Panc1 (cell line): Measurements from ENCODE around the gene TSPAN31. TPM values are rescaled to one million over a fixed set of nuclear protein-coding genes. Genes with fewer than 3 reads are reported as not detected.

Experiments
- ATAC-seq: fragments of 200-7000 bp; cut with Tn5 transposase; 2 replicates; pipeline ENCODE4 v1.9.1; 2020; ENCODE audit warnings: mild to moderate bottlenecking, moderate library complexity
- BruUV-seq: library from RNA; stranded (reverse); fragments of 400-500 nt; replicated peaks from 2 replicates; lab custom pipeline; 2021; lab: Mats Ljungman, UMichigan
- CTCF ChIA-PET: fragments of 300-600 bp; sonication (Branson Sonifier 250); formaldehyde crosslinking; loops from one replicate; lab custom pipeline; 2022; ENCODE audit warnings: antibody characterized with exemption; lab: Charles Lee
- POLR2A ChIA-PET: fragments of 300-600 bp; sonication (Branson Sonifier 250); formaldehyde crosslinking; loops from one replicate; lab custom pipeline; 2022; ENCODE audit warnings: antibody characterized with exemption; lab: Charles Lee
- DNase-seq: peaks from one replicate; pipeline ENCODE4 v3.0.0-alpha.2; 2010; ENCODE audit warnings: low read depth, low spot score
- H3K27ac ChIP-seq: 2 replicates; pipeline ENCODE4 v1.5.1; 2011; ENCODE audit warnings: mild to moderate bottlenecking, low read length, inconsistent platforms
- H3K27me3 ChIP-seq: fragments of 200-500 bp; sonication (Bioruptor generic); 2 replicates; pipeline ENCODE4 v1.6.0; 2014; ENCODE audit warnings: low read length, inconsistent platforms; ENCODE audit not compliant: control insufficient read depth, insufficient read depth
- H3K36me3 ChIP-seq: fragments of 200-500 bp; sonication (Bioruptor generic); 2 replicates; pipeline ENCODE4 v1.5.1; 2014; ENCODE audit warnings: inconsistent platforms, mild to moderate bottlenecking, low read length, moderate library complexity; ENCODE audit not compliant: control insufficient read depth, insufficient read depth
- H3K4me1 ChIP-seq: 2 replicates; pipeline ENCODE4 v1.5.1; 2011; ENCODE audit warnings: inconsistent platforms, mild to moderate bottlenecking, low read length, moderate library complexity; ENCODE audit not compliant: control insufficient read depth, insufficient read depth
- H3K4me3 ChIP-seq, 2 experiments: 2 replicates each; pipeline ENCODE4 v1.5.1; 2011 to 2012; ENCODE audit warnings: low read depth in 2 of 2, low read length in 2 of 2, mild to moderate bottlenecking in 2 of 2, inconsistent platforms in 1 of 2, moderate library complexity in 1 of 2
- H3K9me3 ChIP-seq: fragments of 200-500 bp; sonication (Bioruptor generic); 2 replicates; pipeline ENCODE4 v1.5.1; 2014; ENCODE audit warnings: low read depth, mild to moderate bottlenecking, inconsistent platforms, low read length, moderate library complexity; ENCODE audit not compliant: control insufficient read depth, insufficient read depth
- CTCF ChIP-seq: fragments of 450-650 bp; IDR thresholded peaks from 2 replicates; pipeline ENCODE4 v1.5.1; 2017; ENCODE audit warnings: mild to moderate bottlenecking
- POLR2AphosphoS5 ChIP-seq: IDR thresholded peaks from 2 replicates; pipeline ENCODE4 v1.6.1; 2012; ENCODE audit warnings: mild to moderate bottlenecking, low read depth, low read length, moderate library complexity
- REST ChIP-seq, 2 experiments: IDR thresholded peaks; 2 replicates each; pipeline ENCODE4 v1.6.1; 2011 to 2012; ENCODE audit warnings: low read depth in 2 of 2, control low read depth in 1 of 2, low read length in 1 of 2, mild to moderate bottlenecking in 1 of 2, moderate library complexity in 1 of 2; ENCODE audit not compliant: insufficient read depth in 1 of 2
- SIN3A ChIP-seq: IDR thresholded peaks from 2 replicates; pipeline ENCODE4 v1.6.1; 2012; ENCODE audit warnings: low read depth, mild to moderate bottlenecking, low read length, moderate library complexity, borderline replicate concordance; ENCODE audit not compliant: insufficient read depth
- TCF7L2 ChIP-seq: IDR thresholded peaks from 2 replicates; pipeline ENCODE4 v1.6.1; 2011; ENCODE audit warnings: mild to moderate bottlenecking, low read depth, low read length, inconsistent platforms
- in situ Hi-C: cut with HindIII; loops from 2 replicates; pipeline ENCODE4 v1.10.0; 2016; ENCODE audit warnings: low sequenced_read_pairs, low pct_unique_long_range_greater_than_20kb
- intact Hi-C: fragments of 100-400 bp; cut with micrococcal nuclease; formaldehyde crosslinking; loops from one replicate; pipeline ENCODE4 v1.10.0; 2022; ENCODE audit not compliant: unreplicated experiment
- total RNA-seq: library from RNA; stranded (reverse); gene quantifications from one replicate; pipeline ENCODE4 v1.2.1, GENCODE V29; 2021; ENCODE audit not compliant: unreplicated experiment

TSPAN31 gene
- total RNA-seq, 1 experiment from 2014 or later, result 17.5 TPM

- intact Hi-C loops, result no loop called here
- no peaks in the 10 kb centered on the region for H3K27me3 ChIP-seq
- POLR2A ChIA-PET, result no interaction called here
- peak within 1 kb of the TSS; percentile 76 to 83 for H3K4me3 ChIP-seq
- CTCF ChIA-PET, result interaction anchor here (0.6 to 1.0 kb wide), 5 partner anchors 11 to 62 kb away, joined by 3 to 6 read pairs (median 3); partner anchors contain the start of gene CYP27B1
- H3K36me3 ChIP-seq, result no peaks in the 10 kb centered on the region; the same call in none of the 2 replicates
- ATAC-seq (peak; percentile 97), DNase-seq (peak; percentile 81)
- peak within 1 kb of the TSS; percentile 84 for H3K27ac ChIP-seq
- no TSS peak for BruUV-seq
- H3K9me3 ChIP-seq, result no peaks in the 10 kb centered on the region
- peaks cover 4% of the 10 kb centered on the region for H3K4me1 ChIP-seq
- TF ChIP-seq SIN3A (peak; percentile 92), REST (IDR thresholded peaks at IDR 0.05; ENCODE audit: insufficient read depth in 1 of 2, low read depth in 2 of 2, low read length in 1 of 2) (peak in 1 of 2 experiments; percentile 38; a peak in 1 of 4 replicates), CTCF (peak; percentile 94), TCF7L2 (peak; percentile 51; the same call in 1 of the 2 replicates), POLR2AphosphoS5 (peak; percentile 96)
- in situ Hi-C loops, result no loop called here
These were observed 38.0 kb downstream of the TSPAN31 start, which contains the start of gene TSFM for GRCh38 chr12:57782608-57783465. Gene TSFM (plus strand): TSS chr12:57782787. CDS start chr12:57782802, 15 bp downstream.

GRCh38 chr12:57783466-57783801 lies 38.6 kb downstream of the TSPAN31 start:
- Histone ChIP-seq H3K36me3 (no peaks in the 10 kb centered on the region; the same call in none of the 2 replicates), H3K27me3 (no peaks in the 10 kb centered on the region), H3K4me1 (peaks cover 4% of the 10 kb centered on the region), H3K4me3 (peak overlapping the region; percentile 76 to 83), H3K27ac (peak overlapping the region; percentile 84), H3K9me3 (no peaks in the 10 kb centered on the region)
- in situ Hi-C loops, result no loop called here
- CTCF ChIA-PET, result interaction anchor here (0.6 to 1.0 kb wide), 5 partner anchors 10 to 61 kb away, joined by 3 to 6 read pairs (median 3); partner anchors contain the start of gene CYP27B1
- BruUV-seq, result no TSS peak
- no peak for ATAC-seq
- no peak for DNase-seq
- intact Hi-C loops, result no loop called here
- TF ChIP-seq POLR2AphosphoS5 (no peak), CTCF (no peak)
- POLR2A ChIA-PET, result no interaction called here
